ENCODE results near the gene EXTL1. TPM values are rescaled to one million over a fixed set of nuclear protein-coding genes. Genes with fewer than 3 reads are reported as not detected.

The EXTL1 gene
- polyA plus RNA-seq, 1 donor (not counting 4 experiments of a cell fraction or from before 2014, with no cell fraction given) = 0.13 TPM

DNA sequence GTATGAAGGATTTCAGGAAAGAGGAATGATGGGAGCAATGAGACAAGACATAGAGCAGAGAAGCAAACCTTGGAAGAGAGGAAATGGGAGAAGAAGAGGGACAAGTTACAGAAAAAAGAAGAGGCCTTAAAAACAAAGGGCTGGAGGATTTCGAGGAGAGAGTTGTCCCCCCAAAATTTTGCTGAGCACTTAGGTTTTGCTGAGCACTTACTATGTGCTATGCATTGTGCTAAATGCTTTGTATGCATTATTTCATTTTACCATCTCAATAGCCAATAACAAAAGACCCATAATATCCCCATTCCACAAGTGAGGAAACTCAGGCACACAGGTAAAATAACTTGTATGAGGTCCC, 48.3 kb downstream of the EXTL1 start:
- Histone ChIP-seq H3K27ac (ENCODE audit: control insufficient read depth, insufficient read depth, low read length) (no peak overlapping the region), H4K20me1 (ENCODE audit: control insufficient read depth, extremely low read depth, insufficient read depth, low read length) (no peaks in the 10 kb centered on the region)
- dilution Hi-C loops (cut with MboI; ENCODE audit: extremely low pct_ligation_motif_present, low sequenced_read_pairs) = no loop called here

DNA sequence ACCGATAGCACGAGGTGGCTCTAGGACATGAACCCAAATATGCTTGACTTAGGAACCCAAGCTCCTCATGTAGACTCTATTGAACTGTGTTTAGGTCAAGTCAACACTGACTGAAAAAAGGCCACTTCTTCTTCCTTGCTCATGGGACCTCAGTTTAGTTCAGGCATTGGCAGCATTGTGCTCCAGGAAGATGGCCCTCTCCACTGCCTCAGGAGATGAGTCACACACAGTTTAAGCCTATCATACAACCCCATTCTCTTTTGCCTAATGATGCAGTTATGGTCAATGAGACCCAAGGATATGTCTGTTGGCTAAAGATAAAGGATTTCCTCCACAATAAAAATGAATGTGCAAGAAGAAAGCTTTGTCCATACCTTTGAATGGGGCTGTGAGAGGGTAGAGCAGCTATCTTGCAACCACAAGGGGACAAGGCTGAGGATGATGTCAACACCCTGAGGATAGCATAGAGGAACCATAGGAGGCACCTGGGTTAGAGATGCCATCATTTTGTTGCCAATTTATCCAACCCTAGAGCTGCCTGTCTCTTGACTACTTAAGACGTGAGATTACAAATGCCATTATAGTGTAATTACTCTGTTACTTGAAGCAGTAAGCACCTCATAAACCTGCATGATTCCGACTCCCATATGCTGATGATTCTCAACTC, 48.9 kb downstream of the EXTL1 start:
- Histone ChIP-seq H3K9ac (ENCODE audit: control insufficient read depth, extremely low read depth, insufficient read depth, low read length) (no peak overlapping the region), H3K27ac (ENCODE audit: control insufficient read depth, insufficient read depth, low read length) (no peak overlapping the region), H3K27me3 (ENCODE audit: control insufficient read depth, extremely low read depth, insufficient read depth, low read length) (no peaks in the 10 kb centered on the region), H3K9me1 (ENCODE audit: control insufficient read depth, extremely low read depth, insufficient read depth, low read length) (no peaks in the 10 kb centered on the region), H3K9me3 (ENCODE audit: control insufficient read depth, low read depth, low read length) (no peaks in the 10 kb centered on the region), H3K4me1 (ENCODE audit: control insufficient read depth, extremely low read depth, insufficient read depth, low read length) (no peaks in the 10 kb centered on the region), H4K20me1 (ENCODE audit: control insufficient read depth, extremely low read depth, insufficient read depth, low read length) (no peaks in the 10 kb centered on the region), H3K4me3 (ENCODE audit: control insufficient read depth in 2 of 3, extremely low read depth in 1 of 3, insufficient read depth in 2 of 3, low read depth in 1 of 3, low read length in 3 of 3) (no peak overlapping the region), H2AFZ (ENCODE audit: control insufficient read depth, low read length) (no peak overlapping the region), H3K79me2 (ENCODE audit: control insufficient read depth, insufficient read depth, low read length) (no peaks in the 10 kb centered on the region), H3K36me3 (ENCODE audit: control insufficient read depth in 2 of 2, extremely low read depth in 1 of 2, insufficient read depth in 2 of 2, low read length in 2 of 2) (no peaks in the 10 kb centered on the region), H3K4me2 (ENCODE audit: control insufficient read depth, extremely low read depth, insufficient read depth, low read depth, low read length) (no peak overlapping the region)
- TF ChIP-seq, protein P1, sequence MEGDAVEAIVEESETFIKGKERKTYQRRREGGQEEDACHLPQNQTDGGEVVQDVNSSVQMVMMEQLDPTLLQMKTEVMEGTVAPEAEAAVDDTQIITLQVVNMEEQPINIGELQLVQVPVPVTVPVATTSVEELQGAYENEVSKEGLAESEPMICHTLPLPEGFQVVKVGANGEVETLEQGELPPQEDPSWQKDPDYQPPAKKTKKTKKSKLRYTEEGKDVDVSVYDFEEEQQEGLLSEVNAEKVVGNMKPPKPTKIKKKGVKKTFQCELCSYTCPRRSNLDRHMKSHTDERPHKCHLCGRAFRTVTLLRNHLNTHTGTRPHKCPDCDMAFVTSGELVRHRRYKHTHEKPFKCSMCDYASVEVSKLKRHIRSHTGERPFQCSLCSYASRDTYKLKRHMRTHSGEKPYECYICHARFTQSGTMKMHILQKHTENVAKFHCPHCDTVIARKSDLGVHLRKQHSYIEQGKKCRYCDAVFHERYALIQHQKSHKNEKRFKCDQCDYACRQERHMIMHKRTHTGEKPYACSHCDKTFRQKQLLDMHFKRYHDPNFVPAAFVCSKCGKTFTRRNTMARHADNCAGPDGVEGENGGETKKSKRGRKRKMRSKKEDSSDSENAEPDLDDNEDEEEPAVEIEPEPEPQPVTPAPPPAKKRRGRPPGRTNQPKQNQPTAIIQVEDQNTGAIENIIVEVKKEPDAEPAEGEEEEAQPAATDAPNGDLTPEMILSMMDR (optimal IDR thresholded peaks at IDR 0.05 in 1 of 3, IDR thresholded peaks at IDR 0.05 in 1 of 3, conservative IDR thresholded peaks at IDR 0.05 in 1 of 3; ENCODE audit: extremely low read depth in 1 of 3, insufficient read depth in 2 of 3, low read length in 3 of 3) = no peak
- TF ChIP-seq EZH2 (IDR thresholded peaks at IDR 0.05; ENCODE audit: low read length) = no peak
- FAIRE-seq (no peak), DNase-seq (ENCODE audit: low read depth, low spot score) (no peak)
- dilution Hi-C loops (cut with MboI; ENCODE audit: extremely low pct_ligation_motif_present, low sequenced_read_pairs) = no loop called here

More for the DNA sequence above, 48.3 kb downstream of the EXTL1 start:
- H3K36me3 ChIP-seq (ENCODE audit: control insufficient read depth in 2 of 2, extremely low read depth in 1 of 2, insufficient read depth in 2 of 2, low read length in 2 of 2) = no peaks in the 10 kb centered on the region
- H3K9ac ChIP-seq (ENCODE audit: control insufficient read depth, extremely low read depth, insufficient read depth, low read length) = no peak overlapping the region
- no peak for FAIRE-seq
- no peak for DNase-seq (ENCODE audit: low read depth, low spot score)
- no peak overlapping the region for H3K4me2 ChIP-seq (ENCODE audit: control insufficient read depth, extremely low read depth, insufficient read depth, low read depth, low read length)
- no peak overlapping the region for H2AFZ ChIP-seq (ENCODE audit: control insufficient read depth, low read length)
- no peaks in the 10 kb centered on the region for H3K9me1 ChIP-seq (ENCODE audit: control insufficient read depth, extremely low read depth, insufficient read depth, low read length)
- no peaks in the 10 kb centered on the region for H3K79me2 ChIP-seq (ENCODE audit: control insufficient read depth, insufficient read depth, low read length)
- H3K27me3 ChIP-seq (ENCODE audit: control insufficient read depth, extremely low read depth, insufficient read depth, low read length) = no peaks in the 10 kb centered on the region
- H3K4me3 ChIP-seq (ENCODE audit: control insufficient read depth in 2 of 3, extremely low read depth in 1 of 3, insufficient read depth in 2 of 3, low read depth in 1 of 3, low read length in 3 of 3) = no peak overlapping the region
- no peak for TF ChIP-seq EZH2 (IDR thresholded peaks at IDR 0.05; ENCODE audit: low read length)
- TF ChIP-seq, protein P1 (optimal IDR thresholded peaks at IDR 0.05 in 1 of 3, IDR thresholded peaks at IDR 0.05 in 1 of 3, conservative IDR thresholded peaks at IDR 0.05 in 1 of 3; ENCODE audit: extremely low read depth in 1 of 3, insufficient read depth in 2 of 3, low read length in 3 of 3) = no peak
- no peaks in the 10 kb centered on the region for H3K9me3 ChIP-seq (ENCODE audit: control insufficient read depth, low read depth, low read length)
- no peaks in the 10 kb centered on the region for H3K4me1 ChIP-seq (ENCODE audit: control insufficient read depth, extremely low read depth, insufficient read depth, low read length)
